ENCODE measurements around the gene ELMOD3. TPM values are rescaled to one million over a fixed set of nuclear protein-coding genes. Genes with fewer than 3 reads are reported as not detected.
"Not testable (repeated sequence)": the region's sequence is repeated elsewhere in the genome, so short reads cannot be mapped to it uniquely, and the experiment has no call there.

The ELMOD3 gene
- total RNA-seq, 2 donors from 2014 or later, result 12.4 to 18.9 TPM

- H3K4me3 ChIP-seq (ENCODE audit: low read length), result no peak overlapping the region
- H3K9ac ChIP-seq (ENCODE audit: extremely low read depth, low read length, poor library complexity, severe bottlenecking), result no peak overlapping the region
- H3K36me3 ChIP-seq (ENCODE audit: control insufficient read depth, insufficient read depth, low read length), result no peaks in the 10 kb centered on the region
- no peaks in the 10 kb centered on the region for H3K9me3 ChIP-seq (ENCODE audit: control insufficient read depth, low read length)
- Mint-ChIP-seq H3K27ac (no peak overlapping the region), H3K4me1 (peaks cover 2% of the 10 kb centered on the region), H3K4me3 (no peak overlapping the region), H3K36me3 (ENCODE audit: low read depth) (peaks cover 14% of the 10 kb centered on the region), H3K27me3 (ENCODE audit: insufficient read depth) (no peaks in the 10 kb centered on the region), H3K9me3 (no peaks in the 10 kb centered on the region)
- 85 to 86% methylated on average over 8 to 13 of the region's 13 CpGs for WGBS, 2 experiments (ENCODE audit: insufficient coverage in 1 of 2, insufficient read length in 1 of 2)
- DNase-seq, result no peak
- no peak overlapping the region for H3K27ac ChIP-seq (ENCODE audit: low read depth, low read length)
- no peaks in the 10 kb centered on the region for H3K4me1 ChIP-seq (ENCODE audit: control insufficient read depth, insufficient read depth, low read length)
- H3K27me3 ChIP-seq (ENCODE audit: control insufficient read depth, insufficient read depth, low read length, poor library complexity, severe bottlenecking), result no peaks in the 10 kb centered on the region
- no peak for TF ChIP-seq CTCF (conservative IDR thresholded peaks at IDR 0.05)
These were observed 14.3 kb upstream of the ELMOD3 start for GRCh38 chr2:85340034-85340892.

DNA sequence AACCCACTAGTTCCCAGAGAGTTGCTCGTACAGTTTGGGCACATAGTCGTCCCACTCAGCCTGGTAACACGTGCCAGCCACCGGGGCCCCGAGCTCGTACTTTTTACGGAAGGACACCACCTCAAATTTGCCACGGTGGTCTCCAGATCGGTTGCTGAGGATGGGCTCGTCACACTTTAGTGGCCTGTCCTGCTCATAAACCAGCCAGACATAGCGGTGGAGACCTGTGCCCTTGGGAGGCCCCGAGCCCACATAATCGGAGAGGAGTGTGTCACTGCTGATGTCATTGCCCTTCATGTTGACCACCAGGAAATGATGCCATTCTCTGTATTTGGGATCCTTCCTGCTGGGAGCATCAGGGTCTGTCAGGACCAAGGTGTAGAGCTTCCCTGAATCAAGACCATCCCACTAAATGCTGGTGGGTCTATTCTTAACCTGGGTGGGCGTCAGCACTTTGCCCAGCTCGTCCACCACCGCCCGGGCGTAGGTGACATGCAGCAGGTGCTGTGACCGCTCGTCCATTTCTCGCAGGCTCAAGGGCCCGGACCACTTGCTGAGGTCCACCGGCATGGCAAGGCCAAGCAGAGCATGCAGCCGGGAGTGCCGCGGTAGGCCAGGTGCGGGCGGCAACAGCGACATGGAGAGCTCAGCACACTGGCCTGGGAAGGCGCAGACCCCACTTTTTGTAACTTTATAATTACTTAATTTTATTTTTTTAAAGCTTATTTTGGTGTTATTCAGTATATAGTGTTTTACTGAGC lies 13.1 kb upstream of the ELMOD3 start:
- Mint-ChIP-seq H3K9me3 (no peaks in the 10 kb centered on the region), H3K4me1 (peaks cover 2% of the 10 kb centered on the region), H3K36me3 (ENCODE audit: low read depth) (peaks cover 14% of the 10 kb centered on the region), H3K27ac (no peak overlapping the region), H3K4me3 (no peak overlapping the region), H3K27me3 (ENCODE audit: insufficient read depth) (no peaks in the 10 kb centered on the region)
- DNase-seq, result no peak
- H3K4me1 ChIP-seq (ENCODE audit: control insufficient read depth, insufficient read depth, low read length), result no peaks in the 10 kb centered on the region
- no peak overlapping the region for H3K27ac ChIP-seq (ENCODE audit: low read depth, low read length)
- H3K9me3 ChIP-seq (ENCODE audit: control insufficient read depth, low read length), result no peaks in the 10 kb centered on the region
- TF ChIP-seq CTCF (conservative IDR thresholded peaks at IDR 0.05), result no peak
- H3K9ac ChIP-seq (ENCODE audit: extremely low read depth, low read length, poor library complexity, severe bottlenecking), result no peak overlapping the region
- no peaks in the 10 kb centered on the region for H3K27me3 ChIP-seq (ENCODE audit: control insufficient read depth, insufficient read depth, low read length, poor library complexity, severe bottlenecking)
- 95 to 98% methylated on average over 16 to 30 of the region's 30 CpGs for WGBS, 2 experiments (ENCODE audit: insufficient coverage in 1 of 2, insufficient read length in 1 of 2)
- no peak overlapping the region for H3K4me3 ChIP-seq (ENCODE audit: low read length)
- H3K36me3 ChIP-seq (ENCODE audit: control insufficient read depth, insufficient read depth, low read length), result peaks cover 3% of the 10 kb centered on the region

DNA sequence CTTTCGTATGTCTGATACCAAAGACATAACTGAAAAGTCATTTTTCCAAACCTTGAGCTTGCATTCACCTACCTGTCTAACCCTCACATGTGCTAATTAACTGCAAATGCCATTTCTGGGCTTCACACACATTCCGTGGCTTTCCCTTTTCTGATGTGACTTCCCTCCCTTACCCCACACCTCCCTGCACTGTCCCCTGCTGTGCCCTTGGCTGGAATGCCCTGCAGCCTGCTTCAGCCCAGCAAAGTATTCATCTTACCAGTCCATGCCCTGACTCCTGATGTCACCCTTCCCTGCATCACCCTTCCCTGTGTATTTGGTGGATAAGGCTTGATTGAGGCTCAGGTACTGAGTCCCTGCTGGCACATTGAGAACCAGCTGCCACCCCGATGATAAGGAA lies 12.4 kb upstream of the ELMOD3 start:
- Histone ChIP-seq H3K27ac (ENCODE audit: low read depth, low read length) (no peak overlapping the region), H3K4me1 (ENCODE audit: control insufficient read depth, insufficient read depth, low read length) (no peaks in the 10 kb centered on the region), H3K9me3 (ENCODE audit: control insufficient read depth, low read length) (no peaks in the 10 kb centered on the region), H3K9ac (ENCODE audit: extremely low read depth, low read length, poor library complexity, severe bottlenecking) (no peak overlapping the region), H3K36me3 (ENCODE audit: control insufficient read depth, insufficient read depth, low read length) (peaks cover 3% of the 10 kb centered on the region), H3K4me3 (ENCODE audit: low read length) (no peak overlapping the region), H3K27me3 (ENCODE audit: control insufficient read depth, insufficient read depth, low read length, poor library complexity, severe bottlenecking) (no peaks in the 10 kb centered on the region)
- no peak for TF ChIP-seq CTCF (conservative IDR thresholded peaks at IDR 0.05)
- 67 to 92% methylated on average over 2 to 3 of the region's 3 CpGs for WGBS, 2 experiments (ENCODE audit: insufficient coverage in 1 of 2, insufficient read length in 1 of 2)
- Mint-ChIP-seq H3K27ac (no peak overlapping the region), H3K27me3 (ENCODE audit: insufficient read depth) (no peaks in the 10 kb centered on the region), H3K4me1 (peaks cover 2% of the 10 kb centered on the region), H3K9me3 (no peaks in the 10 kb centered on the region), H3K36me3 (ENCODE audit: low read depth) (peaks cover 20% of the 10 kb centered on the region), H3K4me3 (no peak overlapping the region)
- DNase-seq, result peak; percentile 61

- DNase-seq; H3K27me3 Mint-ChIP-seq (ENCODE audit: insufficient read depth); H3K9me3 Mint-ChIP-seq; H3K9ac ChIP-seq (ENCODE audit: extremely low read depth, low read length, poor library complexity, severe bottlenecking); H3K4me1 ChIP-seq (ENCODE audit: control insufficient read depth, insufficient read depth, low read length); H3K4me3 Mint-ChIP-seq; H3K4me3 ChIP-seq (ENCODE audit: low read length); H3K36me3 ChIP-seq (ENCODE audit: control insufficient read depth, insufficient read depth, low read length); H3K27ac Mint-ChIP-seq; H3K4me1 Mint-ChIP-seq; H3K27me3 ChIP-seq (ENCODE audit: control insufficient read depth, insufficient read depth, low read length, poor library complexity, severe bottlenecking); H3K9me3 ChIP-seq (ENCODE audit: control insufficient read depth, low read length); H3K27ac ChIP-seq (ENCODE audit: low read depth, low read length): not testable (repeated sequence)
- 96 to 100% methylated on average over 6 to 10 of the region's 10 CpGs for WGBS, 2 experiments (ENCODE audit: insufficient coverage in 1 of 2, insufficient read length in 1 of 2)
- peaks cover 26% of the 10 kb centered on the region for H3K36me3 Mint-ChIP-seq (ENCODE audit: low read depth)
These were observed 11.2 kb upstream of the ELMOD3 start for GRCh38 chr2:85343207-85343895.

Measured in endodermal cell (in vitro differentiated cells).